ENCODE data around the gene RTN4RL1. TPM values are rescaled to one million over a fixed set of nuclear protein-coding genes. Genes with fewer than 3 reads are reported as not detected.

The RTN4RL1 gene
- total RNA-seq, 1 donor from 2014 or later: 0.77 TPM

DNA sequence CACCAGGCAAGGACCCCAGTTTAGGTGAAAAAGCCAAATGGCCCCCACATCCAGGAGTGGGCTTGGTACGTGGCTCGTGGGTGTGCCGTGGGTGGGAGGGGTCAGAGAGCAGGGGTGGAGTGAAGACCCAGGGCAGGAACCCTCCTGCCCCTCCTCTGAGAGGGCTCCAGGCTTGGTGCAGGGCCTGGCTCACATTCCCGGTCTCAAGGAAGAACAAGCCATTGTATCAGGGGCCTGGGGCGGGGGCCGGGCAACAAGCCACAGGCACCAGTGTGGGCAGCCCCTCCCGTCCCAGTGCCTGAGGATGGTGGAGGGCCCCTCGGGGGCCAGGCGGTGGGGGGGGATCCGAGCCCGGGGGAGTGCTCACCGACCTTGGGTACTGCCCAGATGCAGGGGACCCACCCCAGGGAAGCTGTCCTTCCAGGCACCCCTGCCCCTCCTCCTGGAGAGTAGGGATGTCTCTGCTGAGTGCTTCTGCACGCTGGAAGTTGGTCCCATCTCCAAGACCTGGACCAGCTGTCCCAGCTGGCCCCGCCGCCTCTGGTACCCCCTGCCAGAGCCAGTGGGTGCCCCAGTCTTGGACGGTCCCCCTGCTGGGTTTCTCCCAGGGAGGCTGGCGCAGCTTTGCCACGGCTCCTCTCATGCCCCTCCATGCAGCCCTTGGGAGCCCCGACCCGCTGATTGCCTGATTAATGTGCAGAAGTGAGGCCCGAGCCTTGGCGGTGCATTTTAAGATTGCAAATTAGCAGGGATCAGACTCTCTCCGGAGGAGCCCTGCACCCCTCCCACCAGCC, 83.7 kb downstream of the RTN4RL1 start:
- no peaks in the 10 kb centered on the region for H3K9me3 ChIP-seq (ENCODE audit: insufficient read depth, low read depth, low read length)
- H3K4me3 Mint-ChIP-seq (ENCODE audit: unreplicated experiment): no peak overlapping the region
- peaks cover 6% of the 10 kb centered on the region for H3K27me3 Mint-ChIP-seq (ENCODE audit: low read depth, unreplicated experiment)
- H3K9me3 Mint-ChIP-seq (ENCODE audit: unreplicated experiment): peaks cover 2% of the 10 kb centered on the region
- no peaks in the 10 kb centered on the region for H3K4me1 Mint-ChIP-seq (ENCODE audit: low read depth, unreplicated experiment)
- DNase-seq (ENCODE audit: low read depth): no peak
- TF ChIP-seq, protein P1, sequence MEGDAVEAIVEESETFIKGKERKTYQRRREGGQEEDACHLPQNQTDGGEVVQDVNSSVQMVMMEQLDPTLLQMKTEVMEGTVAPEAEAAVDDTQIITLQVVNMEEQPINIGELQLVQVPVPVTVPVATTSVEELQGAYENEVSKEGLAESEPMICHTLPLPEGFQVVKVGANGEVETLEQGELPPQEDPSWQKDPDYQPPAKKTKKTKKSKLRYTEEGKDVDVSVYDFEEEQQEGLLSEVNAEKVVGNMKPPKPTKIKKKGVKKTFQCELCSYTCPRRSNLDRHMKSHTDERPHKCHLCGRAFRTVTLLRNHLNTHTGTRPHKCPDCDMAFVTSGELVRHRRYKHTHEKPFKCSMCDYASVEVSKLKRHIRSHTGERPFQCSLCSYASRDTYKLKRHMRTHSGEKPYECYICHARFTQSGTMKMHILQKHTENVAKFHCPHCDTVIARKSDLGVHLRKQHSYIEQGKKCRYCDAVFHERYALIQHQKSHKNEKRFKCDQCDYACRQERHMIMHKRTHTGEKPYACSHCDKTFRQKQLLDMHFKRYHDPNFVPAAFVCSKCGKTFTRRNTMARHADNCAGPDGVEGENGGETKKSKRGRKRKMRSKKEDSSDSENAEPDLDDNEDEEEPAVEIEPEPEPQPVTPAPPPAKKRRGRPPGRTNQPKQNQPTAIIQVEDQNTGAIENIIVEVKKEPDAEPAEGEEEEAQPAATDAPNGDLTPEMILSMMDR (IDR thresholded peaks at IDR 0.05; ENCODE audit: insufficient read depth, low read depth, low read length): no peak
- no peak for TF ChIP-seq EZH2 (IDR thresholded peaks at IDR 0.05; ENCODE audit: insufficient read depth, low read length)
- H3K27ac ChIP-seq (ENCODE audit: low read depth, low read length): no peak overlapping the region
- H3K4me1 ChIP-seq (ENCODE audit: insufficient read depth, low read length): no peaks in the 10 kb centered on the region
- H3K4me2 ChIP-seq (ENCODE audit: low read length): no peak overlapping the region
- H3K9ac ChIP-seq (ENCODE audit: low read length): no peak overlapping the region
- no peak overlapping the region for H3K4me3 ChIP-seq (ENCODE audit: insufficient read depth, low read depth, low read length)
- H3K36me3 ChIP-seq (ENCODE audit: insufficient read depth, low read length): no peaks in the 10 kb centered on the region
- FAIRE-seq: no peak
- H3K27me3 ChIP-seq (ENCODE audit: insufficient read depth, low read length): peaks cover 7% of the 10 kb centered on the region
- H3K36me3 Mint-ChIP-seq (ENCODE audit: low read depth, unreplicated experiment): no peaks in the 10 kb centered on the region
- H4K20me1 ChIP-seq (ENCODE audit: insufficient read depth, low read length): no peaks in the 10 kb centered on the region
- no peak overlapping the region for H3K27ac Mint-ChIP-seq (ENCODE audit: unreplicated experiment)
- H2AFZ ChIP-seq (ENCODE audit: low read depth, low read length): no peak overlapping the region
- H3K79me2 ChIP-seq (ENCODE audit: insufficient read depth, low read length): no peaks in the 10 kb centered on the region

DNA sequence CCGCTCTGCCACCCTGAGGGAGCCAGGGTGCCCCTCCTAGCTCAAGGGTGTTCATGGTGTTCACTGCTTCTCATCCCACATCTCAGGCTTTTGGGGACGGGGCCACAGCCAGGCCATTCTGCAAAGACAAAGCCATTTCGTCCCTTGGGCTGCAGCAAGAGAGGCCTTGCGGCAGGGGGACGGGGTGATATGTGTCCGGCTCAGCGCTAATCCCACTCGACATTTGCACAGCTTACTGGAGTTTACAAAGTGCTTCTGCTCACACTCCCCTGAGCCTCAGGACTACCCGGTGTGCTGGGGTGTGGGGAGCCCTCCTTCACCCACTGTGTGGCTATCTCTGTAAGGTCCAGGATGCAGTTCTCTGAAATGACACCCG, 84.3 kb downstream of the RTN4RL1 start:
- H3K4me3 Mint-ChIP-seq (ENCODE audit: unreplicated experiment): no peak overlapping the region
- H3K4me1 ChIP-seq (ENCODE audit: insufficient read depth, low read length): no peaks in the 10 kb centered on the region
- no peak overlapping the region for H3K27ac ChIP-seq (ENCODE audit: low read depth, low read length)
- H3K9me3 Mint-ChIP-seq (ENCODE audit: unreplicated experiment): peaks cover 2% of the 10 kb centered on the region
- no peak overlapping the region for H3K4me3 ChIP-seq (ENCODE audit: insufficient read depth, low read depth, low read length)
- peaks cover 7% of the 10 kb centered on the region for H3K27me3 ChIP-seq (ENCODE audit: insufficient read depth, low read length)
- no peaks in the 10 kb centered on the region for H3K4me1 Mint-ChIP-seq (ENCODE audit: low read depth, unreplicated experiment)
- no peak for TF ChIP-seq EZH2 (IDR thresholded peaks at IDR 0.05; ENCODE audit: insufficient read depth, low read length)
- peaks cover 6% of the 10 kb centered on the region for H3K27me3 Mint-ChIP-seq (ENCODE audit: low read depth, unreplicated experiment)
- no peaks in the 10 kb centered on the region for H3K36me3 Mint-ChIP-seq (ENCODE audit: low read depth, unreplicated experiment)
- FAIRE-seq (no peak), DNase-seq (ENCODE audit: low read depth) (no peak)
- no peak overlapping the region for H3K9ac ChIP-seq (ENCODE audit: low read length)
- no peaks in the 10 kb centered on the region for H3K79me2 ChIP-seq (ENCODE audit: insufficient read depth, low read length)
- H3K4me2 ChIP-seq (ENCODE audit: low read length): no peak overlapping the region
- no peaks in the 10 kb centered on the region for H3K36me3 ChIP-seq (ENCODE audit: insufficient read depth, low read length)
- H2AFZ ChIP-seq (ENCODE audit: low read depth, low read length): no peak overlapping the region
- no peaks in the 10 kb centered on the region for H4K20me1 ChIP-seq (ENCODE audit: insufficient read depth, low read length)
- peak overlapping the region; percentile 34 for H3K27ac Mint-ChIP-seq (ENCODE audit: unreplicated experiment)
- H3K9me3 ChIP-seq (ENCODE audit: insufficient read depth, low read depth, low read length): no peaks in the 10 kb centered on the region

DNA sequence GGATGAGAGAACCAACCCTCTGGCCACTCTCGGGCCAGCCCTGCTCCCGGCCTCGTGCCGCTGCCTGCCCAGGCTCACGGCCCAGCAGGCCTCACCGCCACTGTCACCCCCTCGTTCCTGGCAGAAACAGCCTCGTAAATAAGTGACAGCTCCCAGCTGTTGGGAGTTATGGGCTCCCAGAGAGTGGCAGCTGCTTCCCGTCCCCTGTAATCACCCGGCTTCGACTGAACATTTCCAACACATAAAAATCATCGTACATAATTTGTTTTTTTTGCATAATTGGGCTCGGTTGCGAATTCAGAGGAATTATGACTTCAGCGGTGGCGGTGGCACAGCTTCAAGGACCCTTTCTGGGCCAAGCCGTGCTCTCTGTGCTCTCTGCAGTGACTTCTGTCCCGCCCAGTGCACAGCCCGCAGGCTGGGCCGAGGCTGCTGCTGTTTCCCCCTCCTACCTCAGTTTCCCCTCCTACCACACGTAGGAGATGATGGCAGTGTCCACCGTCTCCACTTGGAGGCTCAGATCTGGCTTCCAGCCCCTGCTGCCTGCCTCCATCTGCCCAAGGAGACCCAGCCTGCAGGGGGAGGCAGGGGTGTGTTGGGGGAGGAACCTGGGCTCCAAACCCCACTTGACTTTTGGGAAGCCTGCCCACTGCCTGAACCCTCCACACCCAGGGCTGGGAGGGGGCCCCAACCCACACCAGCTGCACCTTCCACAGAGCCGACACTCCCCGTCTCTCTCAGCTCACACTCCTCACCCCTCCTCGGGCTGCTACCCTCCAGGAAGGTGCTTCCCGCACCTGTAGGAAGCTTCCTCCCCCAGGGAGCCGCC, 84.9 kb downstream of the RTN4RL1 start:
- Histone ChIP-seq H3K79me2 (ENCODE audit: insufficient read depth, low read length) (no peaks in the 10 kb centered on the region), H3K9me3 (ENCODE audit: insufficient read depth, low read depth, low read length) (no peaks in the 10 kb centered on the region), H4K20me1 (ENCODE audit: insufficient read depth, low read length) (no peaks in the 10 kb centered on the region), H3K36me3 (ENCODE audit: insufficient read depth, low read length) (no peaks in the 10 kb centered on the region), H3K27me3 (ENCODE audit: insufficient read depth, low read length) (peaks cover 7% of the 10 kb centered on the region), H3K4me1 (ENCODE audit: insufficient read depth, low read length) (no peaks in the 10 kb centered on the region), H2AFZ (ENCODE audit: low read depth, low read length) (no peak overlapping the region), H3K4me3 (ENCODE audit: insufficient read depth, low read depth, low read length) (no peak overlapping the region), H3K9ac (ENCODE audit: low read length) (no peak overlapping the region), H3K27ac (ENCODE audit: low read depth, low read length) (no peak overlapping the region), H3K4me2 (ENCODE audit: low read length) (no peak overlapping the region)
- TF ChIP-seq, protein P1 (IDR thresholded peaks at IDR 0.05; ENCODE audit: insufficient read depth, low read depth, low read length): no peak
- TF ChIP-seq EZH2 (IDR thresholded peaks at IDR 0.05; ENCODE audit: insufficient read depth, low read length): no peak
- Mint-ChIP-seq H3K36me3 (ENCODE audit: low read depth, unreplicated experiment) (no peaks in the 10 kb centered on the region), H3K27me3 (ENCODE audit: low read depth, unreplicated experiment) (peaks cover 9% of the 10 kb centered on the region), H3K27ac (ENCODE audit: unreplicated experiment) (no peak overlapping the region), H3K9me3 (ENCODE audit: unreplicated experiment) (peaks cover 2% of the 10 kb centered on the region), H3K4me3 (ENCODE audit: unreplicated experiment) (no peak overlapping the region), H3K4me1 (ENCODE audit: low read depth, unreplicated experiment) (no peaks in the 10 kb centered on the region)
- DNase-seq (ENCODE audit: low read depth) (no peak), FAIRE-seq (no peak)

All from astrocyte (in vitro differentiated cells and primary cell).